SK-N-MC (cell line): Measurements from ENCODE around the gene DENND6A.
"Not testable (repeated sequence)": the region's sequence is repeated elsewhere in the genome, so short reads cannot be mapped to it uniquely, and the experiment has no call there.

Experiments used
- EZH2 ChIP-seq: fragments of 200-600 bp; sonication (generic); IDR thresholded peaks from one replicate; pipeline ENCODE4 v1.6.1; 2017; ENCODE audit warnings: antibody characterized with exemption
- POLR2AphosphoS5 ChIP-seq: IDR thresholded peaks from 2 replicates; pipeline ENCODE4 v1.6.1; 2012; ENCODE audit warnings: mild to moderate bottlenecking, low read depth, low read length, borderline replicate concordance

GRCh38 chr3:57692133-57692395, 813 bp downstream of the DENND6A start:
- not testable (repeated sequence) for TF ChIP-seq EZH2, POLR2AphosphoS5
